Left colon (tissue), 2 donors: ENCODE data around the gene GRM7. TPM values are rescaled to one million over a fixed set of nuclear protein-coding genes. Genes with fewer than 3 reads are reported as not detected.

ENCODE experiments used
- ATAC-seq: fragments of 200-7000 bp; cut with Tn5 transposase; one replicate; pipeline ENCODE4 v1.9.1; 2020; ENCODE audit warnings: mild to moderate bottlenecking, moderate library complexity
- DNase-seq, 2 donors: peaks; one replicate each; pipeline ENCODE4 v3.0.0-alpha.2; 2020
- intact Hi-C, 2 donors: fragments of 100-400 bp; cut with DNase I in 1 of 2; cut with micrococcal nuclease in 1 of 2; formaldehyde crosslinking; loops; one replicate each; pipeline versions ENCODE4 v1.11.2 to v1.14.0; 2022; cut with DNase I, micrococcal nuclease
- total RNA-seq, 2 donors: library from RNA; stranded (reverse); fragmentation: NEBNext Ultra II Directional; extraction: Animal tissue kit (Norgen Biotek cat#: 25700); gene quantifications; one replicate each; pipeline ENCODE4 v1.2.1, GENCODE V29; 2021
- donor health status: DM: no; HTN: no; CAD: no.
- donor health status: DM: yes; HTN: yes; CAD: no.

Gene GRM7
- total RNA-seq, 2 donors from 2014 or later: 0.12 to 0.59 TPM

DNA sequence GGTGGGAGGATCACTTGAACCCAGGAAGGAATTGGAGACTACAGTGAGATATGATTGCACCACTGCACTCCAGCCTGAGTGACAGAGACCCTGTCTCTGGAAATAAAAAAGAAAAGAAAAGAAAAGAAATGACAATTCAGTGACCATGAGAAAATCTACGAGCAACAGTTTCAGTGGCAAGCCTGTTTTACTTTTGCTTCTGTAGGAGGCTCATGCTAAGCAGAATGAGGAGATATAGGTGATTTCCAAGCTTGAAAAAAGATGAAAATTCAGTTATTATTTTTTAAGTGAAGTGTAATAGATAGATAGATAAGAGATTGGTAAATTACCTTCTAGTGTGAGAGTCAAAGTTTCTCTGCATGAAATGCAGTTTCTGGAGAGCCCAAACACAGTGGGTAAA, 651.1 kb downstream of the GRM7 start:
- ATAC-seq (no peak), DNase-seq (no peak)
- intact Hi-C loops: no loop called here

DNA sequence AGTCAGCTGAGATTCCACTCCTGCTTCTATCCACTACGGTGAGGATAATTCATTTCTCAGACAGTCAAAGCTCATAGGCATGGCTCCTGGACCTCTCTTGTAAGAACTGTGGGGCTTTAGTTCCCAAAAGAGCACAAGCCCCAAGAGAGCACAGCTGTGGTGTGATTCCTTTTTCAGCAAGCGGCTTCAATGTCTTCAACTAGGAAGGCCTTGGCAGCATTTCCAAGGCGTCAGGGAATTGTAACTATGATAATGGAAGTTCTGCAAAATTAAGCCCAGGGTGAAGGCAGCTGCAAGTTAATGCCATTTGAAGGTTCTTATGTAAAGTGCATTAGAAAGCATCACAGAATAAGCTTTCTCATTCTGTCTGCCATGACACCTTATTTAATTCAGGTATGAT, 657.1 kb downstream of the GRM7 start:
- DNase-seq (no peak), ATAC-seq (no peak)
- intact Hi-C loops: no loop called here

DNA sequence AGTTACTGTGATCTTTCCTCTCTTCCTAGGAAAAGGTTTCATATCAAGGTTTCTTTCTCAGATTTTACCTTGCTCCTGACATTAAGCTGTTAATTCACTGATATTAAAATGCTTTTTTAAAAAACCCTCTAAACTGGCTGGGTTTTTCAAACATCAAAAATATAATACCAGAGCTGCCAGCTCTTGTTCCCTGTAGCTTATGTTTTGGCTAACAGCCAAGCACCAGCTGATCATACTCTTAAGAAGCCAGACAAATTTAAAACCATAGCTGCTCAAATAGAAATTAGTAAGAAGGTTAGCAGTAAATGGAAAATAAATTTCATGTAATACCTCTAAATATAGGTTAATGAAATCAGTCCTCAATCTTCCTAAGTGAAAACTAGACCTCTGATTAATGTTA, 657.5 kb downstream of the GRM7 start:
- DNase-seq: no peak

DNA sequence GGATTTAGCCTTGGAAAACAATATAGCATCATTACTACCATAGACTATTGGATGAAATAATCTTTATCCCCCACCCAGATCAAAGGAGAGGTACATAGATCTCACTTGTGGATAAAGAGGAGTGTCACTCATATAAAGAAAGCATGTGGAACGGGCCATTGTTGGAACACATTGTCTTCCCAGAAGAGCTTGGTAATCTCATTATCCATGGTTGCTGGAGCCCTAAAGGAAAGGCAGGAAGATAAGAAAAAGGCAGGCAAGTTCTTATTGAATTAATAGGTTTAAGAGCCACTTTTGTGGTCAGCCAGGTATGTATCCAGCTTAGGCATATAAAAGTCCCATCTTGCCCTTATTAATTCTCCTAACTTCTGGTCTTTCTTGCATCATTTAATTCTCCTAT, 659.1 kb downstream of the GRM7 start:
- intact Hi-C loops: no loop called here
- DNase-seq (no peak), ATAC-seq (no peak)

More for the DNA sequence above, 657.5 kb downstream of the GRM7 start:
- intact Hi-C loops: no loop called here
- no peak for ATAC-seq

DNA sequence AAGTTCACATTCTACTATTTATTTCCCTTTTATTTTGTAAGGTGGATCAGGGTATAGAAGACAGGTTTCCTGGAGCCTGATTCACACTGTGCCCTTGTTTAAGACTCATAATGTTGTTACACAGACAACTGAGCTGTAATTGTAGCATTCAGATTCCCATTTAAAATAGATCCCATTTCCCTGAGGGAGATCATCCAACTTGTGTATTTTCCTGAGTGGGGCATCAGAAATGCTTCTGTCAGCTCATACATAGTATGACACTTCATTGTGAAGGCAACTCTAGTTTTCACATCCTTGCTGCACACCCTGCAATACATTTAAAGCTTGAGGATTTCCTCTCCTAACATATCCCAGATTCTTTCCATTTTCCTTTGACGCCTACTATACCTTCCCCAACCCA, 659.7 kb downstream of the GRM7 start:
- DNase-seq (no peak), ATAC-seq (no peak)
- intact Hi-C loops: no loop called here

DNA sequence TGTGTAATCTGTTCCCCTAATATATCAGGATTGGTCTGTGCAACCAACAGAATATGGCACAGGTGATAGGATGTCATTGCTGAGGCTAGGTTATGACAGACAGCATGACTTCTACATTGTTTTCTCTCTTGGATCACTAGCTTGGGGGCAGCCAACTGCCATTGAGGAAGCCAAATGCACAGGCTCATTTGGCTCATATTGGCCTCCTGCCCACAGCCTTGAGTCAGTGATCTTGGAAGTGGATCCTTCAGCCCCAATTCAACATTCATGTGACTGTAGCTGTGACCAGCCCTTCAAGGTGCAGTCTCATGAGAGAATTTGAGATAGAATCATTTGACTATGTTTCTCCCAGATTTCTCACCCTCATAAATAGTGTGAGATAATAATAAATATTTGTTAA, 675.6 kb downstream of the GRM7 start:
- no peak for ATAC-seq
- intact Hi-C loops: no loop called here
- no peak for DNase-seq

DNA sequence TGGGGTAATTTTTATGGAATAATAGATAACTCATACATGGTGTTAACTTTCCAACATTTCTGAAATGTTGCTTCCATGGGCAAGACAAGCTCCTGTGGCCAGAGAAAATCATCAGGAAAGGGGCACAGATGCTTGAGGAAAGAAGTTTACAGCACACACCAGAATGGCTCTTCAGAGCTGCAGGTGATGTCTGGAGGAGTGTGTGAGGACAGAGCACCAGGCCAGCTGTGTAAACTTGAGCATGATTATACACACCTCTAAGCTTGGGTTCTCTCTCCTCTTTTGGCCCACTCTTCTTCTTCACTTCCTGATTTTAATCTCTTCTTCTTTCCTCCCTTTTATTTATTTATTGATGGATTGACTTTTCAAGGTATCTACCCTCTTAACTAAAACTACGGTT, 676.0 kb downstream of the GRM7 start:
- ATAC-seq: no peak
- intact Hi-C loops: no loop called here

DNA sequence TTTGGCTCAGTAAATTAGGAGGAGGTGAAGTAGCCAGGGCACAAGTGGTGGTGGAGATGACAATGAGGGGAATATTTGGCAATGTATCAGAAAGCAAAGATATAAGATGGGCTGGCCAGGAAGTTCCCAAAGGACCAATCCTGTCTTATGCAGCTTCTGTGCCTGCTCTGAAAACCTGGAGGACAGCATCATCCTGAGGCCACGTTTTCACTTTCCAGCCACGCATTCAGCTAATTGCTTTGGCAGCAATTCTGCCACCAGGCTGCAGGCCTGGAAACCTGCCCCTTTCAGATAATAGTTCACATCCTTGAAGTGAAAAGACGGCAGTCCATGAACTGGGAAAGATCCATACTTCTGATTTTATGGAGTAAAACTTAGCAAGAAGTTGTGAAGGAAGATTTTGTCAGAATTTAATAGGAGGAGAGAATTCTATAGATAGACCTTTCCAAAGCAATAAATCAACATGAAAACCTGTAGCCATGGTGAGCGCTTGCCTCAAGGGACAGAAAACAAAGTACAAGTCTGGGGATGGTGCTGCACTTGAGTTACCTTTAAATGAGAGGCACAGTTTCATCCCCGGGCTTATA, 682.5 kb downstream of the GRM7 start:
- DNase-seq (no peak), ATAC-seq (no peak)
- intact Hi-C loops: no loop called here

More for the DNA sequence above, 676.0 kb downstream of the GRM7 start:
- DNase-seq: no peak

DNA sequence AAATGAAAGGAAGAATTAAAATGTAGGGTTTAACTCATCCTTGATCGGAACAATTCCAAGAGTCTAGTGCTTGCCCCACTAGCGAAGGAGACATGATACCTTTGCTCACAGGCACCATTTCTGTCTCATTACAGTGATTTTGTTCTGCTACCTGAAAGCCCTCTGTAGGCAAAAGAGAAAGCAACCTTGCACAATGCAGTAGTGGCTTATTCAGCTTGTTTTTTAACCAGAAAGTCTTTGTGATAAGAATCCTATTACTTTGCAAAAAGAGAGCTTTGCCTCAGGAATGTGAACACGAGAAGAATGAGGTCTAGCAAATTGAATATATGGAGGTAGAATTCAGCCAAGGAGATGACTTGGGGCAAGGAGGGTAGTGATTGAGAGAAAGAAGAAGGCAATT, 684.4 kb downstream of the GRM7 start:
- DNase-seq: no peak
- intact Hi-C loops: no loop called here
- ATAC-seq: no peak

DNA sequence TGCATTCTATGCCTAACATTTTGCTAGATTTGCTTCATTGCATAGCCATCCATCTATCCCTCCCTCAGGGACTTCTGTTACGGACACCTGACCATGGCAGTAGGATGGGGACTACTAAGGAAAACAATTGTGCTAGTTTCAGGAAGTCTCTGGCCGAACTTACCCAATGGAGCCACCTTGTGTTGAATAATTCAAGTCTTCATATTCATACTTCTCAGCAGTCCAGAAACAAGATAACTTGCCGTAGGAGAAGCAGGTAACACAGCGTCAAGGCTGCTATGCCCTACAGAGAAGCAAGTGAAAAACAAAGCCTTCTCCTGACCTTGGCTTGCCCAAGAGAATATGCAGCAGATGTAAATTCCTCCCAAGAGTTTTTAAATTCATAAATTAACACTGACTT, 685.3 kb downstream of the GRM7 start:
- intact Hi-C loops: no loop called here
- DNase-seq: no peak
- no peak for ATAC-seq

DNA sequence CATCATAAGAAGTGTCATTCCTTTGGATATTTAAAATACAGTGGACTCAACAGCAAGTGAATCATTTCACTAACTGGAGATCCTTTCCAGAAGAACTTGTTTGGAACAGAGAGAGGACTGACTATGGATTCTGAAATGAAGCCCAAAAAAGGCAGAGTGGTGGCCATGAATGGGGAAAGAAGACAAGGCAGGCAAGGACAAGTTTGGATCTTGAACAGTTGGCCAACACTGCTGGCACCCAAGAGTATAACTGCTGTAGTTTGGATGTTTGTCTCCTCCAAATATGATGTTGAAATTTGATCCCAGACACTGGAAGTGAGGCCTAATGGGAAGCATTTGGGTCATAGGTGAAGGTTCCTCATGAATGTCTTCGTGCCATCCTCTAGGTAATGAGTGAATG, 686.9 kb downstream of the GRM7 start:
- intact Hi-C loops: no loop called here
- DNase-seq: no peak

DNA sequence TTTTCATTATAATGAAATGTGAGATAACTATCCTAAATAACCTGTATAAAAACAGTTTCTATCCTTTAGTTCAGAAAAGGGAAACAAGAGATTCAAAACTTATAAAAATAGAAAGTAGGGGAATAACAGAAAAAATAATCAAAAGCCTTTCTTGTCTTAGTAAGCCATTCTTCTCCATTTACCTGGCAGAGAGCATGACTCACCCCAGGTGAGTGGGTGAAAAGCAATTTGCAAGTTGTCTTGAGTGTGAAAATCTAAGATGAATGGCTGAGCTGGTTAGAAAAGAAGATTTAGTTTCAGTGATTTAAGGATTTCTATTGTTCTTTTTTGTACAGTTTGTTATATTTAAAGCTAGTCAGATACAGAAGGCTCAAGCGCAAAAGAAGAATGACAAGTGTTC, 702.0 kb downstream of the GRM7 start:
- DNase-seq (no peak), ATAC-seq (no peak)
- intact Hi-C loops: no loop called here

More for the DNA sequence above, 686.9 kb downstream of the GRM7 start:
- ATAC-seq: no peak

DNA sequence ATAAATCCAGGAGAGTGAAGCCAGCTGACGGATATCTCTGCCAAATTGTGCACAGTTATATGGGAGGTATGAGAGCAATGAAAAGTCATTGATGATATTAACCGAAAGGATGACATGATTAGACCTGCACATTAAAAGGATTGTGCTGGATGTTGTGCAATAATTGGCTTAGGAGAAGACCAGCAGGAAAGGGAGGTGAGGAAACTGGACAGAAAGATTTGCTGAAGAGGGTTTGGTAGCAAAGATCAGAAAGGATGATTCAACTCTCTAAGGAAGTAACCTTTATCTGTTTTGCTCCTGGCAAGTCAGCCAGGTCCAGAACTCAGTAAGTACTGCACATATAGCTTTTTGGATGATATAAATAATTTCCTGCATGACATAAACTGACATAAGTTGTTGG, 704.7 kb downstream of the GRM7 start:
- no peak for ATAC-seq
- DNase-seq: no peak
- intact Hi-C loops: no loop called here

DNA sequence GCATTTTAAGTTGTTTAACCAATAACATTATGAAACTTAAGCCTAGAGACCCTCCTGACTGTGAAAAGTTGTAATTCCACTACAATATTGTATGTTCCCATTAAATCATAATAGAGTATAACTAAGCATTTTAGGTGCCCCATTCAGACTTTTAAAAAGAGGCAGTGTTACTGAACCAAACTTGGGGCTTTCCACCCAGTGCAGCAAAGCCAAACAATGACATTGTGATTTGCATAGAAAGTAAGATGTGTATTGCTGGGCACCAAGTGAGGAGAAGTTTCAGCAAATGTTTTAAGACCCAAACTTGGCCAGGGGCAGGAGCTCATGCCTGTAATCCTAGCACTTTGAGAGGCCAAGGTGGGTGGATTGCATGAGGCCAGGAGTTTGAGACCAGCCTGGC, 706.2 kb downstream of the GRM7 start:
- intact Hi-C loops: no loop called here
- ATAC-seq (no peak), DNase-seq (no peak)

DNA sequence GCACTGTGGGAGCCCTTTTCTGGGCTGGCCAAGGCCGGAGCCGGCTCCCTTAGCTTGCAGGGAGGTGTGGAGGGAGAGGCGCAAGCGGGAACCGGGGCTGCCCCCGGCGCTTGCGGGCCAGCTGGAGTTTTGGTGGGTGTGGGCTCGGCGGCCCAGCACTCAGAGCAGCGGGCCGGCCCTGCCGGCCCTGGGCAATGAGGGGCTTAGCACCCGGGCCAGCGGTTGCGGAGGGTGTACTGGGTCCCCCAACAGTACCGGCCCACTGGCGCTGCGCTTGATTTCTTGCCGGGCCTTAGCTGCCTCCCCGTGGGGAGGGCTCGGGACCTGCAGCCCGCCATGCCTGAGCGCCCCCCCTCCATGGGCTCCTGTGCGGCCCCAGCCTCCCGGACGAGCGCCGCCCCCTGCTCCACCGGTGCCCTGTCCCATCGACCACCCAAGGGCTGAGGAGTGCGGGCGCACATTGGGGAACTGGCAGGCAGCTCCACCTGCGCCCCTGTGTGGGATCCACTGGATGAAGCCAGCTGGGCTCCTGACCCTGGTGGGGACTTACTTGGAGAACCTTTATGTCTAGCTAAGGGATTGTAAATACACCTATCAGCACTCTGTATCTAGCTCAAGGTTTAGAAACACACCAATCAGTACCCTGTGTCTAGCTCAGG, 707.7 kb downstream of the GRM7 start:
- DNase-seq (no peak), ATAC-seq (no peak)
- intact Hi-C loops: no loop called here

DNA sequence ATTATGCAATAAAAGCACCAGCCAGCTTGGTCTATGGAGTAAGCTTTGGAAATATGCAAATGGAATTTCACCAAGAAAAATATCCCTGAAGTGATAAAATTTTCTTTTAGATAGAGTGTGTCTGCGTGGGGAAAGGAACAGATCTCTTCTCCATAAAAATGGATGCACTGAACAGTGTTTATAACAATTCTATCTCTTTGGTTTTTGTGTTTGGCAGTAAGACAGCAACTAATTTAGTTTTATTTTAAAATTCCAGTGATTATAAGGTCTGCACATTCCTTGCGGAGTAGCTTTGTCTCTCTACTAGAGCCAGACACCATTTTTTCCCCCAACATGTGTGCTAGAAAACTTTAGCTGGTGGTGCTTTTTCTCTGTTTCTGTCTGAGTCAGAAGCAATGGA, 712.4 kb downstream of the GRM7 start:
- intact Hi-C loops: no loop called here
- ATAC-seq (no peak), DNase-seq (no peak)

DNA sequence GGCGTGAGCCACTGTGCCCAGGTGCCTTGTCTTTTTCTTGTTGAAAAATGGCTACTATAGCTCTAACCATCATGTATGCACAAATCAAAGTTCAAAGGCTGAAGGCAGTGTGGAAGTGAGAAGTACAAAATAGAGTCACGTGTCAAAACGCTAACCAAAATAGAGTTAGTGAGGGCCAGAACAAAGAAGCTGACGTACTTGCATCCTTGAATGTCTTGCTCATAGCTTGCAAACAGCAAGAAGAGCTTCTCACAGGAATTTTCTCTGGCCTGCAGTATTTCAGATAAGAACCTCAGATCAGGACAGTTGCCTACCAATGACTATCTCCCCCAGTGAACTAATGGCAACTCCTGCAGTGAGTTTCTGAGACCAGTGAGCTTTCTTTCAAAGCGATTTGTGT, 713.5 kb downstream of the GRM7 start:
- ATAC-seq (no peak), DNase-seq (no peak)
- intact Hi-C loops: no loop called here

DNA sequence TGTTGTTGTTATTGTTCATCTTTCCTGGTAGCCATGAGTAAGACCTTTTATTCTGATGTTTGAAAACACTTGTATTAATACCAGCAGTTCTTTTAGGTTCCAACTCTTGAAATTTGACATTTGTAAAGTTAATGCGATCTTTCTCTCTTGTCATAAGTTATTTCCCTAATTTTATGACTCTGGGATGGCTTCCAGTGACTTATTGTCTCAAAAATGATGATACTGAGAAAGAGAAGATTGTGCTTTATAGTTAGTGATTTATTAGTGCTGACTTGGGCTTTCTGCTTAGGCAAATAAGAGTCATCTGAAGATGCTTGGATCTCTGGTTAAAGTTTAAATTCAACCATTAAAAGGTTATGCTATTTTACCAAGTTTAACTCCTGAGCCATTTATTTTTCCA, 715.2 kb downstream of the GRM7 start:
- ATAC-seq (no peak), DNase-seq (no peak)
- intact Hi-C loops: no loop called here

DNA sequence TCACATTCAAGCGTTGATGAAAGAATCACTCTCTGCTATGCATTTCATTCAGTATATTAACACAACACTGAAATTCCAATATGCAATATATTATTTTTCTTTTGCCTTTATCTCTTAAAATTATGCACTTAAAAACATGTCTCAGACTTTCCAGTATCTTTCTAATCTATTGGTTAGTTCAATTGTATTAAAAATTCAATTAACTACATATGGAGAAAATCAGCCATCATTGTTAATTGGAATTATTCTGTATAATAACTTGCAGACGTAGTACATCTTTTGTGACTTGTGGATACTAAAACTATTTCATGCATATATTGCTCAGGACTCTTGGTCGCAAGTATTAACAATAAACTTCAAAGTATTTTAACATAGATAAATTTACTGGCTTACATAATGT, 715.6 kb downstream of the GRM7 start:
- intact Hi-C loops: no loop called here
- no peak for ATAC-seq
- DNase-seq: no peak

DNA sequence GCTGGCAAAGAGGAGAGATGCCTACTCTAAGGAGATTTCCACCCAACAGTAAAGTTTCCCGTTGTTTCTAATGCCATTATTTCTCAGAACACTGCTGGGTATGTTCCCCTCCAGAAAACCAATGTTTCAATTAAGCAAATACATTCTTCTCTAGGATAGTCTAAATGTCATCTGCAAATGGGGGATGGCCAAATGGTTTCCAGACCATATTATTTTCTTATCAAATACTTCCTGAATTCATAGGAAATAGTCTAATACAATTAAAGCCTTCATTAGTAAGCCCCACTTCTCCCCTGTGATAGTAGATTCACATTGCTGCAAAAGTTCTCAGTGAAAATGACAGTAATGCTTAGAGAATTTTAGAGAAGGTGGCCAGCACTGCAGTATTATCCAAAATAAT, 716.6 kb downstream of the GRM7 start:
- intact Hi-C loops: no loop called here

DNA sequence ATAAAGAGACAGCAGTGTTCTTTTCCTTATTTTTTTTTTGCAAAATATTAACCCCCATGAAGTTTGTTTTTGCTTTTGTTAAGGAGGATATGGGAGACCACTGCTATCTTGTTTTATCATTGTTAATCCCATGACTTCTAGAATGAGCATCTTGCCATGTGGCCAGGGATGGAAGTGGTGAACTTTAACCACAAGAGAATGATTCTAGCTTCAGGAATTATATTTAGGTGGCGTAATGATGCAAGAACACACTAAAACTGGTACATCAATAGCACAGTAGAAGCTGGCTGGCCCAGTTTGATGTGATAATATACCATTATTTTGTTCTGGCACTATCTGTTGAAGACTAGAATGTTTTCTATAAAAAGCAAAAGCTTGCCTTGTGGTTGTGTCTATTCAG, 720.9 kb downstream of the GRM7 start:
- ATAC-seq (no peak), DNase-seq (no peak)
- intact Hi-C loops: no loop called here

More for the DNA sequence above, 716.6 kb downstream of the GRM7 start:
- DNase-seq (no peak), ATAC-seq (no peak)
